Kidney (tissue), 14 donors: ENCODE results near the gene TEDC2. TPM values are rescaled to one million over a fixed set of nuclear protein-coding genes. Genes with fewer than 3 reads are reported as not detected.

ENCODE experiments used
- DNase-seq, 5 donors: peaks; one replicate each; pipeline ENCODE4 v3.0.0-alpha.2; 2013 to 2020
- FAIRE-seq: peaks from 2 replicates; lab custom pipeline; 2012; peaks lifted over from hg19 to GRCh38; lab: Jason Lieb, UNC
- H3K27ac ChIP-seq, 2 donors: one replicate each; pipeline ENCODE4 v1.7.0; 2013; ENCODE audit warnings: low read depth in 2 of 2, low read length in 2 of 2, inconsistent platforms in 1 of 2
- H3K27me3 ChIP-seq: one replicate; pipeline ENCODE4 v1.7.1; 2013; ENCODE audit warnings: low read length, inconsistent platforms; ENCODE audit not compliant: control insufficient read depth, insufficient read depth
- H3K36me3 ChIP-seq, 3 donors: one replicate each; pipeline versions ENCODE4 v1.7.0 to v1.7.1; 2013; ENCODE audit warnings: low read length in 3 of 3, control low read depth in 1 of 3, inconsistent platforms in 1 of 3; ENCODE audit not compliant: insufficient read depth in 3 of 3, control insufficient read depth in 2 of 3
- H3K4me1 ChIP-seq, 3 donors: one replicate each; pipeline versions ENCODE4 v1.7.0 to v1.7.1; 2013; ENCODE audit warnings: low read length in 3 of 3, inconsistent platforms in 1 of 3, low read depth in 1 of 3; ENCODE audit not compliant: control insufficient read depth in 2 of 3, insufficient read depth in 2 of 3
- H3K4me3 ChIP-seq, 3 donors: one replicate each; pipeline versions ENCODE4 v1.7.0 to v1.8.1; 2013; ENCODE audit warnings: low read length in 3 of 3, control low read depth in 1 of 3, inconsistent platforms in 1 of 3
- H3K9ac ChIP-seq, 3 donors: one replicate each; pipeline versions ENCODE4 v1.7.0 to v1.7.1; 2013; ENCODE audit warnings: low read length in 3 of 3, control low read depth in 1 of 3, inconsistent platforms in 1 of 3
- H3K9me3 ChIP-seq, 3 donors: one replicate each; pipeline versions ENCODE4 v1.7.0 to v1.7.1; 2013; ENCODE audit warnings: low read length in 3 of 3, control low read depth in 1 of 3, inconsistent platforms in 1 of 3; ENCODE audit not compliant: control insufficient read depth in 2 of 3, insufficient read depth in 1 of 3
- intact Hi-C: fragments of 100-400 bp; cut with DNase I; formaldehyde crosslinking; loops from one replicate; pipeline ENCODE4 v1.11.1; 2022
- polyA plus RNA-seq: library from polyadenylated mRNA; stranded (reverse); fragments of 350-450 nt; fragmentation: Illumina TruSeq; extraction: RNeasy Lipid Tissue Mini Kit (QIAGEN cat#74804); gene quantifications from one replicate; pipeline ENCODE4 v1.2.3, GENCODE V29; 2014; ENCODE audit warnings: low read depth, low replicate concordance; ENCODE audit not compliant: insufficient read depth
- total RNA-seq: library from RNA; stranded (reverse); fragmentation: NEBNext Ultra II Directional; extraction: Animal tissue kit (Norgen Biotek cat#: 25700); gene quantifications from one replicate; pipeline ENCODE4 v1.2.1, GENCODE V29; 2021
- TF ChIP-seq, protein P1 (sequence below): IDR thresholded peaks from 3 replicates; pipeline ENCODE4 v1.5.1; 2012; ENCODE audit warnings: mild to moderate bottlenecking, moderate library complexity, borderline replicate concordance; ENCODE audit not compliant: insufficient read depth; ENCODE audit errors: extremely low read depth
- donor health status: control.
- donor health status: control.
- donor health status: control.
- donor health status: control.
- donor health status: control.
- donor health status: DM: yes; HTN: yes; CAD: no.
- donor health status: Normal renal cell carcinoma (clear cell type).

TEDC2 gene
- total and polyA plus RNA-seq, 2 donors from 2014 or later, result 1.4 to 1.7 TPM

DNA sequence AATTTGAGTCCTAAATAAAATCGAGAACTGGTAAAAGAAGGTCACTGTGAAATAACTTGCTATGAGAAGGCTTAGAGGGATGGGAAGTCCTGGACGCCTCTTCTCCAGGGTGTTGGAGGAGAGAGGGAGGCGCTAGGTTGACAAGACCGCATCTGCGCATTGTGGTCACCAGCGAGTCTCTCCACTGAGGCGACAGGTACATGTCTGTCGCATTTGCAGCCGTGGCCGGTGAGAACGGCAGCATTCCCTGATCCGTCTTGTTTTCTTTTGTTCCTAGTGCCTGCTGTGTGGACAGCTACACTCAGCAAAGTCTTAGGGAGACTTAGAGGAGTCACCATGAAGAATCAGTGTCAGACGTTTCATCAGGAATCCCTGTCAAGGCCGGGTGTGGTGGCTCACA, 45.8 kb downstream of the TEDC2 start:
- H3K27me3 ChIP-seq, result no peaks in the 10 kb centered on the region
- H3K27ac ChIP-seq, result no peak overlapping the region
- H3K4me1 ChIP-seq, result peaks cover 0 to 16% (median 0%) of the 10 kb centered on the region in 3 donors
- TF ChIP-seq, protein P1, sequence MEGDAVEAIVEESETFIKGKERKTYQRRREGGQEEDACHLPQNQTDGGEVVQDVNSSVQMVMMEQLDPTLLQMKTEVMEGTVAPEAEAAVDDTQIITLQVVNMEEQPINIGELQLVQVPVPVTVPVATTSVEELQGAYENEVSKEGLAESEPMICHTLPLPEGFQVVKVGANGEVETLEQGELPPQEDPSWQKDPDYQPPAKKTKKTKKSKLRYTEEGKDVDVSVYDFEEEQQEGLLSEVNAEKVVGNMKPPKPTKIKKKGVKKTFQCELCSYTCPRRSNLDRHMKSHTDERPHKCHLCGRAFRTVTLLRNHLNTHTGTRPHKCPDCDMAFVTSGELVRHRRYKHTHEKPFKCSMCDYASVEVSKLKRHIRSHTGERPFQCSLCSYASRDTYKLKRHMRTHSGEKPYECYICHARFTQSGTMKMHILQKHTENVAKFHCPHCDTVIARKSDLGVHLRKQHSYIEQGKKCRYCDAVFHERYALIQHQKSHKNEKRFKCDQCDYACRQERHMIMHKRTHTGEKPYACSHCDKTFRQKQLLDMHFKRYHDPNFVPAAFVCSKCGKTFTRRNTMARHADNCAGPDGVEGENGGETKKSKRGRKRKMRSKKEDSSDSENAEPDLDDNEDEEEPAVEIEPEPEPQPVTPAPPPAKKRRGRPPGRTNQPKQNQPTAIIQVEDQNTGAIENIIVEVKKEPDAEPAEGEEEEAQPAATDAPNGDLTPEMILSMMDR, result no peak
- no peaks in the 10 kb centered on the region for H3K36me3 ChIP-seq
- H3K9ac ChIP-seq, result no peak overlapping the region
- no peak overlapping the region for H3K4me3 ChIP-seq
- no peaks in the 10 kb centered on the region for H3K9me3 ChIP-seq
- intact Hi-C loops, result no loop called here
- DNase-seq (peak in 1 of 5 donors; percentile 74), FAIRE-seq (no peak)

DNA sequence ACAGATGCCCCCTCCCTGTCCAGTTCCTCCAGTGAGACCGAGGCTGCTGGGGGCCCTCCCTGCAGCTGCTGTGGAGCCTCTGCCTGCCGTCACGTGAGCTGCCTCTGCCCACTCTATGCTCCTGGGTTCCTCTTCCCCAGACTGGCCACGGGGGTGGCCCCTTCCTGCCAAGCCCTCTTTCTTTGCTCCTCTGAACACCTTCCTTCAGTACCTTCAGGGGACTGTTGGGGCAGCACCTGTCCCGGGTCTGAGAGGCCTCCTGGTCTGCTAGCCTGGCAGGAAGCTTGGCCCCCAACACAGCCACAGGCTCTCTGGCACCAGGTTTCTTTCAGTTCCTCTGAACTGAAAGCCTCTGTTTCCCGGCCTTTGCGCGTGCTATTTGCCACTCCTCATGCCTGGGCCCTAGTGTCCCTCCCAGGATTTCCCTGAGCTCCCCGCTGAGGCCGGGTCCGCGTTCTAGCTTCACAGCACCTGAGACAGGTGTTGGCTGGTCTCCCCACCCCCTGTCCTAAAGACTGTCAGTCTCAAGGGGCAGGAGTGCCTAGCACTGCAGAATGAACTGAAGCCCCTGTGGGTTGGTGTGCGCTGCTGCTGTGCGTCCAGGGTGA, 47.2 kb downstream of the TEDC2 start:
- Histone ChIP-seq H3K36me3 (no peaks in the 10 kb centered on the region), H3K4me1 (peaks cover 0 to 16% (median 6%) of the 10 kb centered on the region in 3 donors), H3K9ac (no peak overlapping the region), H3K27ac (peak overlapping the region in 1 of 2 donors; percentile 17), H3K9me3 (no peaks in the 10 kb centered on the region), H3K27me3 (no peaks in the 10 kb centered on the region), H3K4me3 (no peak overlapping the region)
- DNase-seq (peak in 1 of 5 donors; percentile 75), FAIRE-seq (no peak)
- intact Hi-C loops, result no loop called here
- TF ChIP-seq, protein P1, result peak; percentile 15

DNA sequence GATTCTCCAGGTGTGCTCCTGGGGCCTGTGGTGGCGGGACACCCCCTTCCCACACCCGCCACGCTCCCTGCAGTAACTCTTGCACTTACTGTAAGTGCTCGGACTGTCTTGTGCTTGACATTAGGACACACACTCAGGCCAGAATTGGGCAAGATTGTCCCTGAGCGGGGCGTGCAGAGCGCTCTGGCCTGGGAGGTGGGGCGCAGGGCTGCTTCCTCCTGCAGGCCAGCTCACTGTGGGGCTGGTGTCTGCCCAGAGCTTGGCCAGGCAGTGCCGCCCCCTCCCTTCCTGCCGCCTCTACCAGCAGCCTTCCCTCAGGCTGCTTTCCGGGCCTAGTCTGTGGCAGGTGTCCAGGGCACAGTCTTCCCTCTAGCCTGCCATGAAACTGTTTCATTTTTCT, 47.8 kb downstream of the TEDC2 start:
- no peak overlapping the region for H3K4me3 ChIP-seq
- FAIRE-seq (no peak), DNase-seq (peak in 1 of 5 donors; percentile 77)
- H3K9me3 ChIP-seq, result no peaks in the 10 kb centered on the region
- intact Hi-C loops, result no loop called here
- H3K4me1 ChIP-seq, result peaks cover 0 to 15% (median 11%) of the 10 kb centered on the region in 3 donors
- no peaks in the 10 kb centered on the region for H3K27me3 ChIP-seq
- TF ChIP-seq, protein P1, result no peak
- no peak overlapping the region for H3K9ac ChIP-seq
- peak overlapping the region in 1 of 2 donors; percentile 17 for H3K27ac ChIP-seq
- H3K36me3 ChIP-seq, result no peaks in the 10 kb centered on the region
